ENCODE results near the gene FBLN2.

DNA sequence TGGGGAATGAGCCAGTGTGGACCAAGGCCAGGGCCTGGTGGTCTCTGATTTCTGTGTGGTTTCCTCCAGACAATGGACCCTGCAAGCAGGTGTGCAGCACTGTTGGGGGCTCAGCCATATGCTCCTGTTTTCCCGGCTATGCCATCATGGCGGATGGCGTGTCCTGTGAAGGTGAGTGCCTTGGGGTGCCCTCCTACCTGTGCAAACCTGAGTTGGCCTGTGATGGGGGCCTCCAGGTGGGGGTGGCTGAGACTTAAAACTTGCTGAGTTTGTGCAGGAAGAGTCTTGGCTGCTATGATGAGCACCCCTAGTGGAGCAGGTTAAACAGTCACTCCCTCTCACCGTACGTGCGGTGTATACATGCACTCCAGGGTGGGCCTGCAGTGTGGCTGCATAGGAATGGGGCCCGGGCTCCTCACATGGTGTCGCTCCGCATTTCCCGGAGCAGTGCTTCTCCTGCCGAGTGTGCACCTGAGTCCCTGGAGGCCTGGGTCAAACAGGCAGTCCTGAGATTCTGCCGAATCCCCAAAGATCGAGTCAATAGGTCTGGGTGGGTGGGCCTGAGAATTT, 70.8 kb downstream of the FBLN2 start:
- TF ChIP-seq GABPA (IDR thresholded peaks at IDR 0.05; ENCODE audit: low read depth) (no peak), POLR2AphosphoS5 (IDR thresholded peaks at IDR 0.05; ENCODE audit: low read depth) (no peak)
- TF ChIP-seq, protein P1, sequence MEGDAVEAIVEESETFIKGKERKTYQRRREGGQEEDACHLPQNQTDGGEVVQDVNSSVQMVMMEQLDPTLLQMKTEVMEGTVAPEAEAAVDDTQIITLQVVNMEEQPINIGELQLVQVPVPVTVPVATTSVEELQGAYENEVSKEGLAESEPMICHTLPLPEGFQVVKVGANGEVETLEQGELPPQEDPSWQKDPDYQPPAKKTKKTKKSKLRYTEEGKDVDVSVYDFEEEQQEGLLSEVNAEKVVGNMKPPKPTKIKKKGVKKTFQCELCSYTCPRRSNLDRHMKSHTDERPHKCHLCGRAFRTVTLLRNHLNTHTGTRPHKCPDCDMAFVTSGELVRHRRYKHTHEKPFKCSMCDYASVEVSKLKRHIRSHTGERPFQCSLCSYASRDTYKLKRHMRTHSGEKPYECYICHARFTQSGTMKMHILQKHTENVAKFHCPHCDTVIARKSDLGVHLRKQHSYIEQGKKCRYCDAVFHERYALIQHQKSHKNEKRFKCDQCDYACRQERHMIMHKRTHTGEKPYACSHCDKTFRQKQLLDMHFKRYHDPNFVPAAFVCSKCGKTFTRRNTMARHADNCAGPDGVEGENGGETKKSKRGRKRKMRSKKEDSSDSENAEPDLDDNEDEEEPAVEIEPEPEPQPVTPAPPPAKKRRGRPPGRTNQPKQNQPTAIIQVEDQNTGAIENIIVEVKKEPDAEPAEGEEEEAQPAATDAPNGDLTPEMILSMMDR (IDR thresholded peaks at IDR 0.05; ENCODE audit: insufficient read depth, low read length) = no peak
- TF ChIP-seq, protein P2, sequence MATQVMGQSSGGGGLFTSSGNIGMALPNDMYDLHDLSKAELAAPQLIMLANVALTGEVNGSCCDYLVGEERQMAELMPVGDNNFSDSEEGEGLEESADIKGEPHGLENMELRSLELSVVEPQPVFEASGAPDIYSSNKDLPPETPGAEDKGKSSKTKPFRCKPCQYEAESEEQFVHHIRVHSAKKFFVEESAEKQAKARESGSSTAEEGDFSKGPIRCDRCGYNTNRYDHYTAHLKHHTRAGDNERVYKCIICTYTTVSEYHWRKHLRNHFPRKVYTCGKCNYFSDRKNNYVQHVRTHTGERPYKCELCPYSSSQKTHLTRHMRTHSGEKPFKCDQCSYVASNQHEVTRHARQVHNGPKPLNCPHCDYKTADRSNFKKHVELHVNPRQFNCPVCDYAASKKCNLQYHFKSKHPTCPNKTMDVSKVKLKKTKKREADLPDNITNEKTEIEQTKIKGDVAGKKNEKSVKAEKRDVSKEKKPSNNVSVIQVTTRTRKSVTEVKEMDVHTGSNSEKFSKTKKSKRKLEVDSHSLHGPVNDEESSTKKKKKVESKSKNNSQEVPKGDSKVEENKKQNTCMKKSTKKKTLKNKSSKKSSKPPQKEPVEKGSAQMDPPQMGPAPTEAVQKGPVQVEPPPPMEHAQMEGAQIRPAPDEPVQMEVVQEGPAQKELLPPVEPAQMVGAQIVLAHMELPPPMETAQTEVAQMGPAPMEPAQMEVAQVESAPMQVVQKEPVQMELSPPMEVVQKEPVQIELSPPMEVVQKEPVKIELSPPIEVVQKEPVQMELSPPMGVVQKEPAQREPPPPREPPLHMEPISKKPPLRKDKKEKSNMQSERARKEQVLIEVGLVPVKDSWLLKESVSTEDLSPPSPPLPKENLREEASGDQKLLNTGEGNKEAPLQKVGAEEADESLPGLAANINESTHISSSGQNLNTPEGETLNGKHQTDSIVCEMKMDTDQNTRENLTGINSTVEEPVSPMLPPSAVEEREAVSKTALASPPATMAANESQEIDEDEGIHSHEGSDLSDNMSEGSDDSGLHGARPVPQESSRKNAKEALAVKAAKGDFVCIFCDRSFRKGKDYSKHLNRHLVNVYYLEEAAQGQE (IDR thresholded peaks at IDR 0.05; ENCODE audit: insufficient replicate concordance, low read depth) = no peak

All from HL-60 (cell line).